SK-N-SH treated with all-trans-retinoic acid at 6 μM for 48 hours (cell line): ENCODE data around the gene DOCK2.
A peak's percentile ranks its signal among the peaks of the same experiment; 100 is the strongest.

ENCODE experiments used
- ARNTL ChIP-seq: fragments of 450-650 bp; formaldehyde crosslinking; IDR thresholded peaks from 2 replicates; pipeline ENCODE4 v1.5.0; 2020; ENCODE audit warnings: low read depth, mild to moderate bottlenecking, moderate library complexity, borderline replicate concordance
- BACH2 ChIP-seq: fragments of 250-450 bp; sonication (Bioruptor Pico); IDR thresholded peaks from 2 replicates; pipeline ENCODE4 v1.9.0; 2021; ENCODE audit warnings: mild to moderate bottlenecking, borderline replicate concordance
- CREB5 ChIP-seq: fragments of 250-450 bp; sonication (Bioruptor Pico); IDR thresholded peaks from 2 replicates; pipeline ENCODE4 v1.5.1; 2020; ENCODE audit warnings: low read depth, mild to moderate bottlenecking, moderate library complexity
- ISL1 ChIP-seq: fragments of 250-450 bp; sonication (Bioruptor Pico); IDR thresholded peaks from 2 replicates; pipeline ENCODE4 v2.1.2; 2022; ENCODE audit warnings: mild to moderate bottlenecking, moderate library complexity
- OSR1 ChIP-seq: fragments of 250-450 bp; sonication (Bioruptor Pico); IDR thresholded peaks from 2 replicates; pipeline ENCODE4 v1.8.0; 2022; ENCODE audit warnings: moderate library complexity, mild to moderate bottlenecking, inconsistent platforms
- RARB ChIP-seq: fragments of 250-450 bp; sonication (Bioruptor Pico); IDR thresholded peaks from 2 replicates; pipeline ENCODE4 v1.8.0; 2021; ENCODE audit warnings: mild to moderate bottlenecking, moderate library complexity
- TOX ChIP-seq: fragments of 250-450 bp; sonication (Bioruptor Pico); IDR thresholded peaks from 2 replicates; pipeline ENCODE4 v1.8.0; 2021; ENCODE audit warnings: mild to moderate bottlenecking, moderate library complexity, borderline replicate concordance
- ZC3H10 ChIP-seq: fragments of 250-450 bp; sonication (Bioruptor Pico); IDR thresholded peaks from 2 replicates; pipeline ENCODE4 v1.5.1; 2021; ENCODE audit warnings: mild to moderate bottlenecking, moderate library complexity
- ZFP3 ChIP-seq: fragments of 250-450 bp; sonication (Bioruptor Pico); IDR thresholded peaks from 2 replicates; pipeline ENCODE4 v1.5.0; 2020; ENCODE audit warnings: mild to moderate bottlenecking, moderate library complexity
- ZFP30 ChIP-seq: fragments of 450-650 bp; formaldehyde crosslinking; IDR thresholded peaks from 2 replicates; pipeline ENCODE4 v1.5.0; 2022; ENCODE audit warnings: mild to moderate bottlenecking, moderate library complexity
- ZNF70 ChIP-seq: fragments of 450-650 bp; formaldehyde crosslinking; IDR thresholded peaks from 2 replicates; pipeline ENCODE4 v1.5.0; 2020; ENCODE audit warnings: mild to moderate bottlenecking, moderate library complexity
- TF ChIP-seq, protein P1 (sequence below): fragments of 250-450 bp; sonication (Bioruptor Pico); IDR thresholded peaks from 2 replicates; pipeline ENCODE4 v1.8.0; 2020; ENCODE audit warnings: mild to moderate bottlenecking, moderate library complexity, borderline replicate concordance
- TF ChIP-seq, protein P2 (sequence below): fragments of 250-450 bp; sonication (Bioruptor Pico); IDR thresholded peaks from 2 replicates; pipeline ENCODE4 v1.5.1; 2021; ENCODE audit warnings: mild to moderate bottlenecking, moderate library complexity

- TF ChIP-seq TOX (CRISPR knock-in tag) (no peak), CREB5 (CRISPR knock-in tag) (no peak), RARB (CRISPR knock-in tag) (no peak), ZFP30 (no peak), ARNTL (no peak), ZC3H10 (CRISPR knock-in tag) (no peak), OSR1 (CRISPR knock-in tag) (no peak), ISL1 (CRISPR knock-in tag) (0 out of 2 replicates have a peak, but pooled peaks have one; percentile 25), ZNF70 (CRISPR knock-in tag) (no peak), BACH2 (CRISPR knock-in tag) (no peak), ZFP3 (CRISPR knock-in tag) (no peak)
- TF ChIP-seq, protein P1, sequence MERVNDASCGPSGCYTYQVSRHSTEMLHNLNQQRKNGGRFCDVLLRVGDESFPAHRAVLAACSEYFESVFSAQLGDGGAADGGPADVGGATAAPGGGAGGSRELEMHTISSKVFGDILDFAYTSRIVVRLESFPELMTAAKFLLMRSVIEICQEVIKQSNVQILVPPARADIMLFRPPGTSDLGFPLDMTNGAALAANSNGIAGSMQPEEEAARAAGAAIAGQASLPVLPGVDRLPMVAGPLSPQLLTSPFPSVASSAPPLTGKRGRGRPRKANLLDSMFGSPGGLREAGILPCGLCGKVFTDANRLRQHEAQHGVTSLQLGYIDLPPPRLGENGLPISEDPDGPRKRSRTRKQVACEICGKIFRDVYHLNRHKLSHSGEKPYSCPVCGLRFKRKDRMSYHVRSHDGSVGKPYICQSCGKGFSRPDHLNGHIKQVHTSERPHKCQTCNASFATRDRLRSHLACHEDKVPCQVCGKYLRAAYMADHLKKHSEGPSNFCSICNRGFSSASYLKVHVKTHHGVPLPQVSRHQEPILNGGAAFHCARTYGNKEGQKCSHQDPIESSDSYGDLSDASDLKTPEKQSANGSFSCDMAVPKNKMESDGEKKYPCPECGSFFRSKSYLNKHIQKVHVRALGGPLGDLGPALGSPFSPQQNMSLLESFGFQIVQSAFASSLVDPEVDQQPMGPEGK (CRISPR knock-in tag) = no peak
- TF ChIP-seq, protein P2, sequence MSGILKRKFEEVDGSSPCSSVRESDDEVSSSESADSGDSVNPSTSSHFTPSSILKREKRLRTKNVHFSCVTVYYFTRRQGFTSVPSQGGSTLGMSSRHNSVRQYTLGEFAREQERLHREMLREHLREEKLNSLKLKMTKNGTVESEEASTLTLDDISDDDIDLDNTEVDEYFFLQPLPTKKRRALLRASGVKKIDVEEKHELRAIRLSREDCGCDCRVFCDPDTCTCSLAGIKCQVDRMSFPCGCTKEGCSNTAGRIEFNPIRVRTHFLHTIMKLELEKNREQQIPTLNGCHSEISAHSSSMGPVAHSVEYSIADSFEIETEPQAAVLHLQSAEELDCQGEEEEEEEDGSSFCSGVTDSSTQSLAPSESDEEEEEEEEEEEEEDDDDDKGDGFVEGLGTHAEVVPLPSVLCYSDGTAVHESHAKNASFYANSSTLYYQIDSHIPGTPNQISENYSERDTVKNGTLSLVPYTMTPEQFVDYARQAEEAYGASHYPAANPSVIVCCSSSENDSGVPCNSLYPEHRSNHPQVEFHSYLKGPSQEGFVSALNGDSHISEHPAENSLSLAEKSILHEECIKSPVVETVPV (CRISPR knock-in tag) = no peak
These were observed 164.7 kb downstream of the DOCK2 start for GRCh38 chr5:169801781-169802180.
